Ramos (cell line): ENCODE measurements around the gene UXT.

Source experiments
- in situ Hi-C: fragments of 300-500 bp; cut with MboI; formaldehyde crosslinking; loops from one replicate; pipeline ENCODE4 v1.14.3; 2022; ENCODE audit warnings: low sequenced_read_pairs; ENCODE audit not compliant: unreplicated experiment

The UXT gene

GRCh38 chrX:47650164-47651042 is 8.6 kb downstream of the UXT start, which contains the start of gene ELK1:
ELK1 (minus strand) TSS chrX:47650563; CDS start chrX:47641441, 9,122 bp downstream.
- in situ Hi-C loops: loop anchor here (10.0 kb wide), 1 partner anchor 436 kb away; the partner anchor contains the start of gene CDK16

GRCh38 chrX:47649781-47650163 is 9.2 kb downstream of the UXT start:
- in situ Hi-C loops: loop anchor here (5.0 to 25.0 kb wide), 3 partner anchors 87 to 435 kb away; partner anchors contain the start of genes ARAF and CDK16

- in situ Hi-C loops: loop anchor here (5.0 to 25.0 kb wide), 2 partner anchors 87 to 388 kb away; partner anchors contain the start of gene ARAF
Measured at GRCh38 chrX:47649271-47649670, 9.7 kb downstream of the UXT start.

GRCh38 chrX:47648376-47648775 is 10.6 kb downstream of the UXT start:
- in situ Hi-C loops: loop anchor here (5.0 to 25.0 kb wide), 2 partner anchors 86 to 389 kb away; partner anchors contain the start of gene ARAF

- in situ Hi-C loops: loop anchor here (5.0 to 25.0 kb wide), 2 partner anchors 84 to 391 kb away; partner anchors contain the start of gene ARAF
Measured at GRCh38 chrX:47646636-47647035, 12.3 kb downstream of the UXT start.

GRCh38 chrX:47645530-47645929 is 13.4 kb downstream of the UXT start:
- in situ Hi-C loops: loop anchor here (5.0 to 25.0 kb wide), 2 partner anchors 83 to 392 kb away; partner anchors contain the start of gene ARAF

GRCh38 chrX:47644557-47645091 is 14.4 kb downstream of the UXT start:
- in situ Hi-C loops: loop anchor here (5.0 to 25.0 kb wide), 2 partner anchors 82 to 393 kb away; partner anchors contain the start of gene ARAF

- in situ Hi-C loops: loop anchor here (25.0 kb wide), 1 partner anchor 393 kb away; no protein-coding TSS in a partner anchor
Measured at GRCh38 chrX:47643926-47644325, 15.1 kb downstream of the UXT start.

GRCh38 chrX:47638816-47639215 is 20.2 kb downstream of the UXT start:
- in situ Hi-C loops: loop anchor here (25.0 kb wide), 1 partner anchor 398 kb away; no protein-coding TSS in a partner anchor

- in situ Hi-C loops: loop anchor here (25.0 kb wide), 1 partner anchor 400 kb away; no protein-coding TSS in a partner anchor
Measured at GRCh38 chrX:47637546-47638195, 21.3 kb downstream of the UXT start.

GRCh38 chrX:47634871-47635575 is 24.0 kb downstream of the UXT start:
- in situ Hi-C loops: loop anchor here (25.0 kb wide), 1 partner anchor 402 kb away; no protein-coding TSS in a partner anchor

GRCh38 chrX:47633689-47634590 is 25.0 kb downstream of the UXT start:
- in situ Hi-C loops: loop anchor here (25.0 kb wide), 1 partner anchor 403 kb away; no protein-coding TSS in a partner anchor

GRCh38 chrX:47632666-47633065 is 26.3 kb downstream of the UXT start:
- in situ Hi-C loops: loop anchor here (25.0 kb wide), 1 partner anchor 405 kb away; no protein-coding TSS in a partner anchor

GRCh38 chrX:47631676-47632075 is 27.3 kb downstream of the UXT start:
- in situ Hi-C loops: loop anchor here (25.0 kb wide), 1 partner anchor 406 kb away; no protein-coding TSS in a partner anchor

- in situ Hi-C loops: loop anchor here (25.0 kb wide), 1 partner anchor 408 kb away; no protein-coding TSS in a partner anchor
Measured at GRCh38 chrX:47629419-47630200, 29.4 kb downstream of the UXT start, which contains the start of gene CFP. CFP (minus strand) TSS chrX:47629930; CDS start chrX:47629844, 86 bp downstream.

GRCh38 chrX:47628982-47629381 is 30.0 kb downstream of the UXT start:
- in situ Hi-C loops: loop anchor here (25.0 kb wide), 1 partner anchor 408 kb away; no protein-coding TSS in a partner anchor

- in situ Hi-C loops: loop anchor here (25.0 kb wide), 1 partner anchor 412 kb away; no protein-coding TSS in a partner anchor
Measured at GRCh38 chrX:47625365-47625764, 33.6 kb downstream of the UXT start.
